Measurements from ENCODE around the gene MRPL48.

DNA sequence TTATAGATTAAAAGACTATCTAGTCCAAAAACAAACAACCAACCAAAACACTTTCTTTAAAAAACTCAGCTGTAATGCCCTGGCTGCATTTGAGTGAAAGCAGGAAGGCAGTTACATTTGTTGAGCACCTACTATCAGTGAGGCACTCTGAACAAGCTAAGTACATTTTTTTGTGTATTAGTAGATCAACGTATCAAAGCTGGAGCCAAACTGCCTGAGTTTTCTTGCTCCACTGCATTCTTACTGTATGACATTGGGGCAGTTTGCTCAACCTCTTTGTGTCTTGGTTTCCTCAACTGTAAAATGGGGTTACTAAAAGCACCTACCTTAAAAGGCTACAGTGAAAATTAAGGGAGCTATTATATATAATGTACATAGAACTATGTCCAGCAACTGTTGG is 67.0 kb downstream of the MRPL48 start:
- TF ChIP-seq POLR2A (IDR thresholded peaks at IDR 0.05) (no peak), EP300 (IDR thresholded peaks at IDR 0.05) (no peak)
- TF ChIP-seq, protein P1, sequence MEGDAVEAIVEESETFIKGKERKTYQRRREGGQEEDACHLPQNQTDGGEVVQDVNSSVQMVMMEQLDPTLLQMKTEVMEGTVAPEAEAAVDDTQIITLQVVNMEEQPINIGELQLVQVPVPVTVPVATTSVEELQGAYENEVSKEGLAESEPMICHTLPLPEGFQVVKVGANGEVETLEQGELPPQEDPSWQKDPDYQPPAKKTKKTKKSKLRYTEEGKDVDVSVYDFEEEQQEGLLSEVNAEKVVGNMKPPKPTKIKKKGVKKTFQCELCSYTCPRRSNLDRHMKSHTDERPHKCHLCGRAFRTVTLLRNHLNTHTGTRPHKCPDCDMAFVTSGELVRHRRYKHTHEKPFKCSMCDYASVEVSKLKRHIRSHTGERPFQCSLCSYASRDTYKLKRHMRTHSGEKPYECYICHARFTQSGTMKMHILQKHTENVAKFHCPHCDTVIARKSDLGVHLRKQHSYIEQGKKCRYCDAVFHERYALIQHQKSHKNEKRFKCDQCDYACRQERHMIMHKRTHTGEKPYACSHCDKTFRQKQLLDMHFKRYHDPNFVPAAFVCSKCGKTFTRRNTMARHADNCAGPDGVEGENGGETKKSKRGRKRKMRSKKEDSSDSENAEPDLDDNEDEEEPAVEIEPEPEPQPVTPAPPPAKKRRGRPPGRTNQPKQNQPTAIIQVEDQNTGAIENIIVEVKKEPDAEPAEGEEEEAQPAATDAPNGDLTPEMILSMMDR (IDR thresholded peaks at IDR 0.05), result no peak
